GM19035 (cell line): ENCODE data around the gene KAT7.

Experiments used
- ATAC-seq: cut with Tn5 transposase; IDR thresholded peaks from one replicate; pipeline ENCODE4 v1.9.1; 2021; ENCODE audit not compliant: unreplicated experiment

KAT7 gene

DNA sequence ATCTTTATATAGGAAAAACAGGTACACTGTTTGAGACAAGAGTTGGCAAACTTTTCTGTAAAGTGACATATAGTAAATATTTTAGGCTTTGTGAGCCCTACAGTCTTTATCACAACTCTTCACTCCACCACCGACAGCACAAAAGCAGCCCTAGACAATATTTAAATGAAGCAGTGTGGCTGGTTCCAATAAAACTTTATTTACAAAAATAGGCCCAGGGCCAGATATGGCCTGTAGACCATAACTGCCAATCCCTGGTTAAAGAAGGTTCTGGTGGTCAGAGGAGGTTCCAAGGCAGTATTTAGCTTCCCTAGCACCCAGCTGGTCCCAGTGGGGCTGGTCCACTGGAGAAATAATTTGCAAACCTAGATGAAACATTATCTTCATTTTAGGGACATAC is 28.2 kb upstream of the KAT7 start:
- no peak for ATAC-seq

DNA sequence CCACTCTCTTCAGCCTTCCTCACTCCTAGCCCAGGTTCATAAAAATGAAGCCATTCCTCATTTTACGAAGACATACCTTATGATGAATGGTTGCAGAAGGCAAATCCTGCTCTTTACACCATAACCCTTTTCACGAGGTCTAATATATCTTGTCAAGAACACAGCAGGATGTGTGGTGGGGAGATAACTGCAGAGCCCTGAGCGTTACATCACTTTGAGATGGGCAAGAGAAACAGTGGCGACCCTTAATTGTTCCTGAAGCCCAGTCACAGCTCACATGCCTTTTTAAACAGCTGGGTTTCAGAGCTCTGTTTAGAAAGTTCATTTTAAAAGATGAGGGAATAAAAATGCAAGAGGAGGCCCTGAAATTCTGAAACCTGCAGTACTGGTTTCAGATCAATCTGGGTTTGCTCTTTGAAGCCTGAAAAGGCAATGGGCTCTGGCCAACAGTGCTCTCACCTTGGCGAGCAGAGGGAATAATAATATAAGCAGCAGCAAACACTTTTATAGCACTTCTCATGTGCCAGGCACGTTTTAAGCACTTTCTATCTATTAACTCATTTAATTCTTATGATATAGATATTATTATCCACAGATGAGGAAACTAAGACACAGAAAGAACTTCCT is 27.4 kb upstream of the KAT7 start:
- no peak for ATAC-seq

- no peak for ATAC-seq
These were observed 26.1 kb upstream of the KAT7 start for GRCh38 chr17:49762151-49762941.

- peak; percentile 93 for ATAC-seq
These were observed 24.5 kb upstream of the KAT7 start, which contains the start of gene FAM117A for GRCh38 chr17:49763735-49764558. Gene FAM117A (minus strand): TSS chr17:49764131. CDS start chr17:49764087, 44 bp downstream.

DNA sequence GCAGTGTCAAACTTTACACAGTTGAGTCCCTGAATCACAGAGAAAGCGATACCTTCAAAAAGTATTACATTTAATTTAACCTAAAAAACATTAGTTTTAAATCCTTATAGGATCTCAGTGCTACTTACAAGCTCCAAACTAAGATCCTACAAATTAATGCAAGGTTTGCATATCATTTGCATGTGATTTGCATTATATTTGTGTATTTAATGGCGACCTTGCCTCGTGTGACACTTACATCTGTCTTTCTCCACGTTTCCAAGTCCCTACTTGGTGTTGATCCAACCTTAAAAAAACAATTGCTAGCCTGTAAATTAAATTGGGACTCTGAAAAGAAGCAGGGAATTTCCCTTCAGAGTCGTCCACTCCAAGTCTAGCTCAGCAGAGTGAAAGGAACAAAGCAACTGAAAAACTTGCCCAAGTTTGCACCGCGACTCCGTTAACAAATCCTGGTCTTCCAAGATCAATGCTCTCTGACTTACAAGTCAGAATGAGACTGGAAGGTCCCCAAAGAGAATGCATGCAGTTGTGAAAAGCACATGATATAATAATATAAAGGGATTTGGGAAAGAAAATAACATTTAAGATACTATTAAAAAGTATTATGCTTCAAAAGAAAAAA is 23.8 kb upstream of the KAT7 start:
- no peak for ATAC-seq

- ATAC-seq, result no peak
These were observed 21.5 kb upstream of the KAT7 start for GRCh38 chr17:49766918-49767530.

DNA sequence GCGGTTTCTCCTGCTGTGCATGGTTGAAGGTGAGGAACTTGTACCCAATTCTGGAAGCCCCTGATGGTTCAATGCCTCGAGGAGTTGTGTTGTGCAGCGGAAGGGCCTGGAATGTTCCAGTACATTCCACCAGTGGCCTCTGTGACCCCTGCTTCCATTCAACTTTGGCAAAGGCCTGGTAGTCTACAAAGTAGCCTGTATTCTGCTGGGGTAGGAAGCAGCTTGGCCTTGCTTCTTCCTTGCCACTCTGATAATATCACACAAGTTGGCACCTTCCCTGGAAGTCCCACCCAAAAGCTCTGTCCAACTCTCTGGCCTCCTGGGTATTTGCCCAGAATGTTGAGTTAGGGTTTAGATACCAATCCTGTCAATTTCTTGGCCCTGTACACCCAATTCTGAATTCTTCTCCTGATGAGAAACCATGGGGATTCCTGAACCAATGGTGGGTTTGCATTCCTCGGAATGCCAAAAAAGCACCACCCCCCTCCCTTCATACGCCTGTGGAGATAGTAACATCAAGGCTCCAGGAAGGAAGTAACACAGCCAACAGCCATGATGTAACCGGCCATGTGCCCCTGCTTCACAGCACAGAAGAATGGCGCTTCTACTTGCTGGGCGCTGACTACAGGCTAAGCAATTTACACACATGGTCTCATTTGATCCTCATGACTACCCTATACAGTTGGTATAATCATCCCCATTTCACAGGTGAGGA is 12.8 kb upstream of the KAT7 start:
- no peak for ATAC-seq

DNA sequence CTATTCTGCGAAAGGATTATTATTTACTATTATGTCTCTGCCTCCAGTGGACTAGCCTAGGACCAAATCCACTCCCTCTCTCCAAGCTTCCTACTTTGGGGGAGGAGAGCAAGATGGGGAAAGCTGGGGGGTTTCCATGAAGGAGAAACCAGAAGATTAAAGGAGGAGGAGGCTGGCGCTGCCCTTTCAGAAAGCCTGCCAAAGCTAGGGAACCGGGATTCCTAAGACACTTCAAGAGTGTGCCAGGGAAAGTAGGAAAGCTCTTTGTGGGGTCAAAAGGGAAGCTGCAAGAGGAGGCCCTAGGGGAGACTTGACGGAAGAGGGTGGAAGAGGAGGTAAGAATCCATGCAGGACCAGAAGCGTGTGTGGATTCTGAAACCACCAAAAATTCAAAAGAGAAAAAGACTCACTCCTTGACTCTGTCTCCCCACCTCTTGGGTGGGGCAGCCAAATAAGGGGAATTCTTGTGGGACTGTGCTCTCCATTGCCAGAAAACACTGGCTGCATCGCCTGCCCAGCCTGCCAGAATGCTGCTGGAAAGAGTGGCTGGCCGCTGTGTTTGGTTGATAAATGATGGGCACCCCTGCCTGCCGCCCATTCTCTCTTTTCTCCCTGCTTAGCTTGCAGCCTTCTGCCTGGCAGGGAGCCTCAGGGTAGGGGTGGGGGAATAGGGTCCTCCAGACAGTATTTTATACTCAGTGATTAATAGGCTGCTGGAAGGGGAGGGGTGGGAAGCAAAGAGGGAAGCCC is 11.8 kb upstream of the KAT7 start:
- ATAC-seq, result no peak

DNA sequence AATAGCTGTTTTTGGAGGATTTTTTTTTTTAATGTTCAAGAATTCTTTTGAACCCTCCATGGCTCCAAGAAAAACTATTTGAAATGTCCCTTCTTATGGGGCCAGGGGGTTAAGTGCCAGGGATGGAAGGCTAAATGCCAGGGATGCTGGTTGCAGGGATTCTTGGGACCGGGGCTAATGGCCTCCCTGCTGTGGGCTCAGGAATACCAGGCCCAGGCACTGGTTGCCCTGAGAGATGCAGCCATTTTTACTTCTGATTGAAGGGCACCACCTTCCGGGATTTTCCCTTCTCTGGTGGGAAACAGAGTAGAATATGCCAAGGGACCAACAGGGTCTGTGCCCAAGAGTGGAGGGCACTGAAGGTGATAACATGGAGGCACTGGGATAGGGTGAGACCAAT is 10.9 kb upstream of the KAT7 start:
- ATAC-seq, result no peak

DNA sequence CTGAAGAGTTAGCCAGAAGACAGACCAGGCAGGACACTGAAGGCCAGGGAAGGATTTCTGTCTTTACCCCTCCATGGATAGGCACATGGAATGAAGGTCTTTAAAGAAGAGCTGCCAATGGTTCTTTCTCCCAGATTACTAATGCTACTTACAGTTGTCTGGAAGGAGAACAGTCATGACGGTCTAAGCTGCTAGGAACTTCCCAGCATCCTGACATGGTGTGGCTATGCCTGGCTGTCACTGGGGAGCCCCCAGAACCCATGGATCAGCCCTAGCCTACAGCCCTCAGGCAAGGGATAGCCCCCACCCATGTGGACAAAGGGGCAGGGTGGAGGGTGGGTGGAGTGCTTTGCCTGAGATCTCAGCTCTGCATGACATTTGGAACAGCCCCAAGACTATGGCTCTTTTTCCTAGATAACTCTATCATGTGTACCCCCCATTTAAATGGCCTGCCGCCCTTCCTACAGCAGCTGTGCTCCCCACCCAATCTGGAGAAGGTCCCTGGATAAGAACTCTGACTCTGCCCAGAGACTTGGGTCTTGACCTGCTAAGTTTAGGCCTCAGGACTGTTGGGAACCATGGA is 9.2 kb upstream of the KAT7 start:
- no peak for ATAC-seq

DNA sequence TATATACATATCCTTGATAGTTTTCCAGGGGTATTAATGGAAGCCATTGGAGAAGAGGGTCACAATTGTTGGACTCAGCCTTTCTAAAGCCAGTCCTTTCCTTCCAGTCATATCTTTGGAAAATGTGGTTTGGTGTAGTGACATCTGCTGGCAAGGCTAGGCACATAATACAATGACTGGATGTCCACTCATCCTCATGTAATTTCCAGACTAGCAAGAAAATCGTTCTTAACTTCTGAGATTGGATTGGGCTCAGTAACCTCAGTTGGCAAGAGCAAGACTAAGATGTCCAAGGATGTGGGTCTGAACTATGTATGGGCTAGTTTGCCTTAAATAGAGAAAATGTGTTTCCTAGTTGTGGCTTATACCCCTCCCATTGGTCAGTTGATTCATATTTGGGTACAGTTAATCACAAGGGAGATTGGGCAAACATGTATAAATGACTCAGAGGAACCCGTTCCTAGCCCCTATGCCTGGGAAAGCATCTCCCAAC is 8.7 kb upstream of the KAT7 start:
- ATAC-seq, result no peak

GRCh38 chr17:49783071-49783715 is 5.3 kb upstream of the KAT7 start:
- ATAC-seq, result no peak

- ATAC-seq, result no peak
These were observed 4.7 kb upstream of the KAT7 start for GRCh38 chr17:49783791-49784190.

- no peak for ATAC-seq
These were observed 3.8 kb upstream of the KAT7 start for GRCh38 chr17:49784636-49785035.

- peak; percentile 3 for ATAC-seq
These were observed 500 bp upstream of the KAT7 start for GRCh38 chr17:49787884-49788477.

DNA sequence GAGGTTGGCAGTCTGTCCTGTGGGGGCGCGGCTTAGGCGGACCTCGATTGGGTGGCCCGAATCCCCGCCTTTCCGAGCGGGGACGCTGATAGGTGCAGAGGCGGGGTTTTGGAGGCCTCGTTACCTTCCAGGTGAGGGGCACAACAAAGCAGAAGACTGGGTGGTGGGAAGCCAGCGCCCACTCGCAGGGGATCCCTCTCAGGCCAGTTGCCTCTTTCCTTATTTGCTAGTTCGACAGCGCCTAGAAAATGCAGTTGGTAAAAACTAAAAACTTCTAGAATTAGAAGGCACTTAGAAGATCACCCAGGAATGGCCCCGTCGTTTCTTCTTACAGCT is 730 bp downstream of the KAT7 start:
- ATAC-seq, result no peak

GRCh38 chr17:49793309-49793708 is 4.8 kb downstream of the KAT7 start:
- ATAC-seq, result no peak

GRCh38 chr17:49795372-49795771 is 6.9 kb downstream of the KAT7 start:
- no peak for ATAC-seq
